ENCODE results near the gene SHB. TPM values are rescaled to one million over a fixed set of nuclear protein-coding genes. Genes with fewer than 3 reads are reported as not detected.

Gene SHB
- total and polyA plus RNA-seq, 5 donors, result 14.5 to 38.9 (median 30.4) TPM

GRCh38 chr9:38026840-38027527 lies 42.0 kb downstream of the SHB start:
- no peak for DNase-seq
- intact Hi-C loops (cut with DNase I), result no loop called here
- Histone ChIP-seq H3K9me3 (ENCODE audit: control insufficient read depth, low read length) (no peaks in the 10 kb centered on the region), H3K4me3 (ENCODE audit: low read length) (no peak overlapping the region), H3K27ac (ENCODE audit: low read length) (peak overlapping the region; percentile 68), H3K4me1 (ENCODE audit: control insufficient read depth, insufficient read depth, low read length) (peaks cover 32% of the 10 kb centered on the region), H3K27me3 (ENCODE audit: control insufficient read depth, insufficient read depth) (no peaks in the 10 kb centered on the region)
- ATAC-seq, result no peak
- WGBS, result 74% methylated on average over 6 of the region's 6 CpGs

DNA sequence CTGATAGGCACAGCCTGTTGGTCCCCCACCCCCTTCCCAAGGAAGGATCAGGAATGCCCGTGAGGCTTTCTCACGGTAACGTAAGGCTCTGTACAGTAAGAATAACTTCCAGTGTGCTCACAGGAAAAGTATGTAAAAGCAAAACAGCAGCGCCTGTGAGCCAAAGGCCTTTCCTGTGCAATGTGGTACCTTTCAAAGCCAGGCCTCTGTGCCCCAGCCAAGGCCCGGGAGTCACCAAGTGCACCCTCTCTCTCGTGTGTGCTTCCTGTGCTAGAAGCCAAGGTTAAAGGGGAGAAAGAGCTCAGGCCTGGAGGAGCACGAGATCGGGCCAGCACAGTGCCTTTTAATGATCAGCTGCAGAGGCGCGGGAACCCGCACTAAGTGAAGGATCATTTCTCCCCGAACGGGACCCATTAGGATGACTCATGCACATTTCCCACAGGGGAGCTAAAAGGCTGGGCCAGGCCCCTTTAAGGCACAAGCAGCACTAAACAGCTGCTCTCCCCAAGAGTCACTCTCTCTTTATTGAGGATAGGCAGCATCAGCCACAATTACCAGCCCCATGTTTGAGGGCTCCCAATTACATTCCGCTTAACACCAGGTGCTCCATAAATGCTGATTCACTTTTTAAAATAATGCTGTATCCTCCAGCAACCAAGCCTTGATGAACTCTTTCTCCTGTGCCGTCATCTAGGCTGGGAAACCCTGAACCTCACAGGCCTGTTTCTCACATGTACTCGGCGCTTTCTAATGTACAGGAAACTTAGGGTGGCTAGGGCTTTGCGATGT lies 42.8 kb downstream of the SHB start:
- H3K4me3 ChIP-seq (ENCODE audit: low read length), result no peak overlapping the region
- DNase-seq (peak in 2 of 3 donors; percentile 52 to 74), ATAC-seq (peak; percentile 51 to 63)
- H3K4me1 ChIP-seq (ENCODE audit: control insufficient read depth, insufficient read depth, low read length), result peaks cover 32% of the 10 kb centered on the region
- peak overlapping the region; percentile 68 for H3K27ac ChIP-seq (ENCODE audit: low read length)
- H3K9me3 ChIP-seq (ENCODE audit: control insufficient read depth, low read length), result no peaks in the 10 kb centered on the region
- intact Hi-C loops (cut with DNase I), result no loop called here
- WGBS, result 27% methylated on average over 18 of the region's 18 CpGs
- H3K27me3 ChIP-seq (ENCODE audit: control insufficient read depth, insufficient read depth), result no peaks in the 10 kb centered on the region

GRCh38 chr9:38025166-38025565 lies 43.9 kb downstream of the SHB start:
- intact Hi-C loops (cut with DNase I), result loop anchor here in 1 of 4 donors (2.0 kb wide), 1 partner anchor 40 kb away; no protein-coding TSS in a partner anchor
- no peak for DNase-seq

DNA sequence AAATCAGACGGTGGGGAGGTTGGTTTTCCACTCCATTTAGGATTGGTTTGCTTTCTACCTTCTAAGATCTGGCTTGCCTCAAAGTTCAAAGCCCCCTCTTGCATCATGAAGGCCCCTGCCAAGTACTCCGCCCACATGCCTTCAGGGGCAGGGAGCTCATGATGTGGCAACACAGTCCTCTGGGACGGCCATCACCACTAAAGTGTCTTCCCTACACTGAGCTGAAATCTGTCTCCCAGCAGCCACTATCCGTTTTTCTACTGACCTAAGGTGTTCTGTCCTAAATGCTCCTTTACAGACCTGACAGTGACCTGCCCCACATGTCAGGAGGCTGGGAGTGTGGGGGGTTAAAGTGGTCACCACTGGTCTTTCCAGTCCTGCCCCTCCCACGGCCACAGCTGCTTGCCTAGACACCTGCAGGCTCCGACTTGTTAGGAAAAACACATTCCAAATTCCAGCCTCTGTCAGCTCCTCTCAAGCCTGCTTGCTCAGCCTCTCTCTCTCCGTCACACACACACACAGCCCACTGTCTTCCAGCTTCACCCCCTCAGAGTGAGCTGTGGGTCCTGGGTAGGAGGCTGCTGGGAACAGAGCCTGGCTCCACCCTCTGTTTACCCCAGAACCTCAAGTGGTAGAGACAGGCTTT lies 44.9 kb downstream of the SHB start:
- H3K9me3 ChIP-seq (ENCODE audit: control insufficient read depth, low read length), result no peaks in the 10 kb centered on the region
- WGBS, result 31% methylated on average over 7 of the region's 7 CpGs
- peak in 1 of 3 donors; percentile 47 for DNase-seq
- H3K4me1 ChIP-seq (ENCODE audit: control insufficient read depth, insufficient read depth, low read length), result peaks cover 38% of the 10 kb centered on the region
- H3K27me3 ChIP-seq (ENCODE audit: control insufficient read depth, insufficient read depth), result no peaks in the 10 kb centered on the region
- no peak overlapping the region for H3K4me3 ChIP-seq (ENCODE audit: low read length)
- intact Hi-C loops (cut with DNase I), result loop anchor here in 2 of 4 donors (2.0 to 5.0 kb wide), 2 partner anchors 39 to 43 kb away; partner anchors contain the start of gene SHB (in 1 of the 2)
- no peak overlapping the region for H3K27ac ChIP-seq (ENCODE audit: low read length)
- ATAC-seq, result peak; percentile 25 to 32

More at GRCh38 chr9:38025166-38025565, 43.9 kb downstream of the SHB start:
- H3K9me3 ChIP-seq (ENCODE audit: control insufficient read depth, low read length), result no peaks in the 10 kb centered on the region
- peaks cover 35% of the 10 kb centered on the region for H3K4me1 ChIP-seq (ENCODE audit: control insufficient read depth, insufficient read depth, low read length)
- WGBS, result 73% methylated on average over 8 of the region's 8 CpGs
- ATAC-seq, result no peak
- H3K27ac ChIP-seq (ENCODE audit: low read length), result no peak overlapping the region
- H3K4me3 ChIP-seq (ENCODE audit: low read length), result no peak overlapping the region
- H3K27me3 ChIP-seq (ENCODE audit: control insufficient read depth, insufficient read depth), result no peaks in the 10 kb centered on the region

GRCh38 chr9:38023661-38024035 lies 45.4 kb downstream of the SHB start:
- H3K9me3 ChIP-seq (ENCODE audit: control insufficient read depth, low read length), result no peaks in the 10 kb centered on the region
- no peak overlapping the region for H3K27ac ChIP-seq (ENCODE audit: low read length)
- intact Hi-C loops (cut with DNase I), result loop anchor here in 2 of 4 donors (2.0 to 5.0 kb wide), 2 partner anchors 39 to 44 kb away; partner anchors contain the start of gene SHB (in 1 of the 2)
- no peak overlapping the region for H3K4me3 ChIP-seq (ENCODE audit: low read length)
- H3K27me3 ChIP-seq (ENCODE audit: control insufficient read depth, insufficient read depth), result no peaks in the 10 kb centered on the region
- H3K4me1 ChIP-seq (ENCODE audit: control insufficient read depth, insufficient read depth, low read length), result peaks cover 43% of the 10 kb centered on the region
- ATAC-seq (no peak), DNase-seq (no peak)
- WGBS, result 83% methylated on average over 5 of the region's 5 CpGs

- Histone ChIP-seq H3K4me3 (ENCODE audit: low read length) (no peak overlapping the region), H3K4me1 (ENCODE audit: control insufficient read depth, insufficient read depth, low read length) (peaks cover 45% of the 10 kb centered on the region), H3K27me3 (ENCODE audit: control insufficient read depth, insufficient read depth) (no peaks in the 10 kb centered on the region), H3K9me3 (ENCODE audit: control insufficient read depth, low read length) (no peaks in the 10 kb centered on the region), H3K27ac (ENCODE audit: low read length) (no peak overlapping the region)
- ATAC-seq, result no peak
- WGBS, result 54% methylated on average over 8 of the region's 8 CpGs
- DNase-seq, result no peak
- intact Hi-C loops (cut with DNase I), result loop anchor here in 1 of 4 donors (5.0 kb wide), 1 partner anchor 44 kb away; the partner anchor contains the start of gene SHB
Measured at GRCh38 chr9:38022995-38023394, 46.0 kb downstream of the SHB start.

- no peaks in the 10 kb centered on the region for H3K9me3 ChIP-seq (ENCODE audit: control insufficient read depth, low read length)
- H3K27me3 ChIP-seq (ENCODE audit: control insufficient read depth, insufficient read depth), result no peaks in the 10 kb centered on the region
- intact Hi-C loops (cut with DNase I), result loop anchor here in 1 of 4 donors (5.0 kb wide), 1 partner anchor 45 kb away; the partner anchor contains the start of gene SHB
- no peak overlapping the region for H3K27ac ChIP-seq (ENCODE audit: low read length)
- WGBS, result 80% methylated on average over 17 of the region's 17 CpGs
- ATAC-seq, result no peak
- peaks cover 41% of the 10 kb centered on the region for H3K4me1 ChIP-seq (ENCODE audit: control insufficient read depth, insufficient read depth, low read length)
- no peak overlapping the region for H3K4me3 ChIP-seq (ENCODE audit: low read length)
- no peak for DNase-seq
Measured at GRCh38 chr9:38022203-38022895, 46.7 kb downstream of the SHB start.

DNA sequence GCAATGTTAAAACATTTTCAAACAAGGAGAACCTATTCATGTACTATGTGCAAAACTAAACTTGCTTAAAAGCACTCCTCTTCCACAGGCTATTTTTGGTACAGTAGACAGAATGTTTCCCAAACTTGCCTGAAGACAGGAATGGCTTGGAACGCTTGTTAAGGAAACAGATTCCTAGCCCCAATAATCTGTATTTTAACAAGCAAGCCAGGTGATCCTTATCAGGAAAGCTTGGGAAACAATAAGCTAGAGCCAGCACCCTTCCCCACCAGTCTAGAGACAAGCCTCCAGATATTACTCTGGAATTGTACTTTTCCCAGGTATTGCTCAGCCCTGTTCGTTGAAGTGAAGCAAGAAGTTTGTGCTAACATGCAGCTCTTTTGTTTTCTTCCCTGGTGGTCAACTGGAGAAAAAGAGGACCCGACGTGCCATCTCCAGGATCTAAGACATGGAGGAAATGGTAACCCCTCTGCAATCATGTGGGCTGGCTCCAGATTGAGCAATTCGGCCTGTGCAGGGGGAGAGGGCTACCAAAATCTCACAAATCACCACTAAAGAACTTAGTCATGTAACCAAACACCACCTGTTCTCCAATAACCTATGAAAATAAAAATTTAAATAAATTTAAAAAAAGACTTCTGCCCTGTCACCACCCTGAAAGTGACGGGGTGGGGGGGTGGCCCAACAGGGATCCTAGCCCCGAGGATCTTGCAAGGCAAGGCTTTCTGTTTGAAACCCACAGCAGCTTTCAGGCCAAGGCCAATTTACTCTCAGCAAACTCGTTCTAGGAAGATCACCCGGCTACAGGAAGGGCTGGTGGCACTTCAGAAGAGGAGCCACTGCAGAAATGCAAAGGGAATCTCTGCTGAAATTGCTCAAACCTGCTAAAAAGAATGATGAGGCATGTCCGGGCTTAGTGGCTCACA lies 48.6 kb downstream of the SHB start:
- no peaks in the 10 kb centered on the region for H3K27me3 ChIP-seq (ENCODE audit: control insufficient read depth, insufficient read depth)
- H3K4me3 ChIP-seq (ENCODE audit: low read length), result no peak overlapping the region
- intact Hi-C loops (cut with DNase I), result loop anchor here in 1 of 4 donors (5.0 kb wide), 1 partner anchor 47 kb away; the partner anchor contains the start of gene SHB
- no peaks in the 10 kb centered on the region for H3K9me3 ChIP-seq (ENCODE audit: control insufficient read depth, low read length)
- ATAC-seq, result no peak
- no peak for DNase-seq
- peak overlapping the region; percentile 12 for H3K27ac ChIP-seq (ENCODE audit: low read length)
- H3K4me1 ChIP-seq (ENCODE audit: control insufficient read depth, insufficient read depth, low read length), result peaks cover 37% of the 10 kb centered on the region
- 57% methylated on average over 10 of the region's 10 CpGs for WGBS

- no peak overlapping the region for H3K4me3 ChIP-seq (ENCODE audit: low read length)
- intact Hi-C loops (cut with DNase I), result loop anchor here in 3 of 4 donors (5.0 to 10.0 kb wide), 2 partner anchors 45 to 48 kb away; partner anchors contain the start of gene SHB (in 3 of the 3)
- DNase-seq (no peak), ATAC-seq (no peak)
- no peak overlapping the region for H3K27ac ChIP-seq (ENCODE audit: low read length)
- no peaks in the 10 kb centered on the region for H3K9me3 ChIP-seq (ENCODE audit: control insufficient read depth, low read length)
- WGBS, result 60% methylated on average over 3 of the region's 3 CpGs
- H3K27me3 ChIP-seq (ENCODE audit: control insufficient read depth, insufficient read depth), result no peaks in the 10 kb centered on the region
- peaks cover 32% of the 10 kb centered on the region for H3K4me1 ChIP-seq (ENCODE audit: control insufficient read depth, insufficient read depth, low read length)
Measured at GRCh38 chr9:38019731-38020130, 49.3 kb downstream of the SHB start.

All from right cardiac atrium (tissue), 5 donors.